ENCODE data around the gene TRIM15. TPM values are rescaled to one million over a fixed set of nuclear protein-coding genes. Genes with fewer than 3 reads are reported as not detected.

Gene TRIM15
- total RNA-seq, 1 donor from 2014 or later = not detected

- no peak for DNase-seq (ENCODE audit: extremely low spot score, unreplicated experiment)
- Mint-ChIP-seq H3K27me3 (ENCODE audit: unreplicated experiment) (peaks cover 3% of the 10 kb centered on the region), H3K9me3 (ENCODE audit: unreplicated experiment) (no peaks in the 10 kb centered on the region), H3K36me3 (ENCODE audit: unreplicated experiment) (no peaks in the 10 kb centered on the region), H3K4me3 (ENCODE audit: unreplicated experiment) (no peak overlapping the region), H3K27ac (ENCODE audit: unreplicated experiment) (no peak overlapping the region), H3K4me1 (ENCODE audit: unreplicated experiment) (peaks cover 27% of the 10 kb centered on the region)
- TF ChIP-seq CTCF (IDR thresholded peaks at IDR 0.05) = no peak
Observed at GRCh38 chr6:30150671-30151395, 12.5 kb upstream of the TRIM15 start.

GRCh38 chr6:30151580-30151979 lies 11.8 kb upstream of the TRIM15 start:
- H3K4me1 Mint-ChIP-seq (ENCODE audit: unreplicated experiment) = peaks cover 34% of the 10 kb centered on the region
- no peak for TF ChIP-seq CTCF (IDR thresholded peaks at IDR 0.05)
- H3K27me3 Mint-ChIP-seq (ENCODE audit: unreplicated experiment) = no peaks in the 10 kb centered on the region

GRCh38 chr6:30152016-30152673 lies 11.2 kb upstream of the TRIM15 start:
- TF ChIP-seq CTCF (IDR thresholded peaks at IDR 0.05) = no peak
- Mint-ChIP-seq H3K27ac (ENCODE audit: unreplicated experiment) (no peak overlapping the region), H3K4me1 (ENCODE audit: unreplicated experiment) (peaks cover 38% of the 10 kb centered on the region), H3K36me3 (ENCODE audit: unreplicated experiment) (no peaks in the 10 kb centered on the region), H3K27me3 (ENCODE audit: unreplicated experiment) (no peaks in the 10 kb centered on the region), H3K9me3 (ENCODE audit: unreplicated experiment) (no peaks in the 10 kb centered on the region), H3K4me3 (ENCODE audit: unreplicated experiment) (no peak overlapping the region)
- DNase-seq (ENCODE audit: extremely low spot score, unreplicated experiment) = no peak

More at GRCh38 chr6:30151580-30151979, 11.8 kb upstream of the TRIM15 start:
- H3K36me3 Mint-ChIP-seq (ENCODE audit: unreplicated experiment) = no peaks in the 10 kb centered on the region
- H3K27ac Mint-ChIP-seq (ENCODE audit: unreplicated experiment) = no peak overlapping the region
- no peak overlapping the region for H3K4me3 Mint-ChIP-seq (ENCODE audit: unreplicated experiment)
- no peaks in the 10 kb centered on the region for H3K9me3 Mint-ChIP-seq (ENCODE audit: unreplicated experiment)
- DNase-seq (ENCODE audit: extremely low spot score, unreplicated experiment) = no peak

- Mint-ChIP-seq H3K9me3 (ENCODE audit: unreplicated experiment) (no peaks in the 10 kb centered on the region), H3K4me3 (ENCODE audit: unreplicated experiment) (no peak overlapping the region), H3K4me1 (ENCODE audit: unreplicated experiment) (peaks cover 38% of the 10 kb centered on the region), H3K36me3 (ENCODE audit: unreplicated experiment) (no peaks in the 10 kb centered on the region), H3K27me3 (ENCODE audit: unreplicated experiment) (no peaks in the 10 kb centered on the region), H3K27ac (ENCODE audit: unreplicated experiment) (no peak overlapping the region)
- no peak for TF ChIP-seq CTCF (IDR thresholded peaks at IDR 0.05)
- no peak for DNase-seq (ENCODE audit: extremely low spot score, unreplicated experiment)
Observed at GRCh38 chr6:30152910-30153610, 10.3 kb upstream of the TRIM15 start.

- DNase-seq (ENCODE audit: extremely low spot score, unreplicated experiment) = no peak
- H3K27me3 Mint-ChIP-seq (ENCODE audit: unreplicated experiment) = no peaks in the 10 kb centered on the region
- no peaks in the 10 kb centered on the region for H3K9me3 Mint-ChIP-seq (ENCODE audit: unreplicated experiment)
- TF ChIP-seq CTCF (IDR thresholded peaks at IDR 0.05) = no peak
- no peaks in the 10 kb centered on the region for H3K36me3 Mint-ChIP-seq (ENCODE audit: unreplicated experiment)
- H3K27ac Mint-ChIP-seq (ENCODE audit: unreplicated experiment) = no peak overlapping the region
- H3K4me3 Mint-ChIP-seq (ENCODE audit: unreplicated experiment) = no peak overlapping the region
- H3K4me1 Mint-ChIP-seq (ENCODE audit: unreplicated experiment) = peaks cover 38% of the 10 kb centered on the region
Observed at GRCh38 chr6:30154061-30154460, 9.3 kb upstream of the TRIM15 start.

All from osteocyte (in vitro differentiated cells).